GM21737 (cell line): ENCODE data around the gene MEF2C.
"Not testable (repeated sequence)": the region's sequence is repeated elsewhere in the genome, so short reads cannot be mapped to it uniquely, and the experiment has no call there.

Source experiments
- ATAC-seq: cut with Tn5 transposase; IDR thresholded peaks from one replicate; pipeline ENCODE4 v1.9.1; 2021; ENCODE audit warnings: mild to moderate bottlenecking, moderate library complexity; ENCODE audit not compliant: unreplicated experiment

The MEF2C gene

GRCh38 chr5:88883059-88883835 is at the start of gene MEF2C:
MEF2C (minus strand) TSS chr5:88883184; CDS start chr5:88823788, 59,396 bp downstream.
- ATAC-seq: peak; percentile 29

- no peak for ATAC-seq
These were observed 49.6 kb upstream of the MEF2C start for GRCh38 chr5:88932541-88932940.

DNA sequence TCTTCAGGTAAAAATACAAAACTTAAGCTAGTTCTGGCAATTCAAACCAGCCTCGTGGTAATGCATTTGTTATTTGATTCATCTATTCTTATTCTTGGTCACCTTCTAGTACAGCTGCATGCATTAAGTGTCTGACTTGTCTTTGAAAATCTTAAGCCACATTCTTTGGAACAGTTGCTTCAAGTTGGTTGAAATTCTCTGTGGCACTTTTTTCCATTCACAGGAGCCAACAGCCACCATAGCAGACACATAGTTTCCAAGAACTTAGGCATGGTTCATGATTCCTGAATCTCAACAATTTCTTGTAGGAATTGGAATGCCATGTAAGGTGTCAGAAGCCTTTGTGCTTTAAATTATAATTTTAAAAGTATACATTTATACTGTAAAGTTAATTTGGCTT is 47.4 kb upstream of the MEF2C start:
- ATAC-seq: no peak

DNA sequence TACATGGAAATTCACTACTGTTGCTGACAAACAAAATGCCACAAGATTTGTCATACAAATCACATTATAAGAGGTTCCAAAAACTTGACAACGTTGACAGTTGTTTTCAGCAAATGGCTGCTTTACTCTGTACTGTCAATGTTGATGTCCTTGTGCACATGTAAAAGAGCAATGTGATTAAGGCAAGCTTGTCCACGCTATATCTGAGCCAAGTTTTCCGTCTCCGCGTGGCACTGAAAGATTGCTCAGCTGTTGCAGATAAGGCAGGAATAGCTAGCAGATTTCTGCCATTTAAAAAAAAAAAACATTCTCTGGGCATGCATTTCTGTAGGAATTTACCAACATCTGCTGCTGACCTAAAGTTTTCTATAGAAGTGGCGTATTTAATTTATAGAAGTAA is 46.4 kb upstream of the MEF2C start:
- no peak for ATAC-seq

GRCh38 chr5:88926774-88927173 is 43.8 kb upstream of the MEF2C start:
- no peak for ATAC-seq

DNA sequence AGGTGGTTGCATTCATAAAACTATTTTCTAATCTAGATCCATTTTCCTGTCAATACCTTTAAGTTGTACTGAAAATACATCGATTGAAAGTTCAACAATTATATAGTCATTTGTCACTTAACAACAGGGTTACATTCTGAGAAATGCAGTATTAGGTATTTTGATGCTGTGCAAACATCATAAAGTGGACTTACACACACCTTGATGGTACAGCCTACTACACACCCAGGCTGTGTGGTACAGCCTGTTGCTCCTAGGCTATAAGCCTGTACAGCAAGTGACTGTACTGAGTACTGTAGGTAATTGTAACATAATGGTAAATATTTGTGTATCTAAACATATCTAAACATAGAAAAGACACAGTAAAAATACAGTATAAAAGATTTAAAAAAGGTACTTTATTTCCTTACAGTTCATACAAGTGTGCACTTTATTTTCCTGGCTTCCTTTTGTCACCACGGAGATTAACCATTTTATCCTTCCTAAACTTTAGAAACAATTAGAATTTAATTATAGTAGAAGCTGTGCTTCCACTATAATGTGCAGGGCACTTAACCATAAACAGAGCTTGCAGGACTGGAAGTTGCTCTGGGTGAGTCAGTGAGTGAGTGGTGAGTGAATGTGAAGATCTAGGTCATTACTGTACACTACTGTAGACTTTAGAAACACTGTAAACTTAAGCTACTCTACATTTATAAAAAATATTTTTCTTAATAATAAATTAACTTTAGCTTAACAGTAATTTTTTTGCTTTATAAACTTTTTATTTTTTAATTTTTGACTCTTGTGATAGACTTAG is 42.9 kb upstream of the MEF2C start:
- ATAC-seq: no peak

GRCh38 chr5:88924330-88924657 is 41.3 kb upstream of the MEF2C start:
- no peak for ATAC-seq

DNA sequence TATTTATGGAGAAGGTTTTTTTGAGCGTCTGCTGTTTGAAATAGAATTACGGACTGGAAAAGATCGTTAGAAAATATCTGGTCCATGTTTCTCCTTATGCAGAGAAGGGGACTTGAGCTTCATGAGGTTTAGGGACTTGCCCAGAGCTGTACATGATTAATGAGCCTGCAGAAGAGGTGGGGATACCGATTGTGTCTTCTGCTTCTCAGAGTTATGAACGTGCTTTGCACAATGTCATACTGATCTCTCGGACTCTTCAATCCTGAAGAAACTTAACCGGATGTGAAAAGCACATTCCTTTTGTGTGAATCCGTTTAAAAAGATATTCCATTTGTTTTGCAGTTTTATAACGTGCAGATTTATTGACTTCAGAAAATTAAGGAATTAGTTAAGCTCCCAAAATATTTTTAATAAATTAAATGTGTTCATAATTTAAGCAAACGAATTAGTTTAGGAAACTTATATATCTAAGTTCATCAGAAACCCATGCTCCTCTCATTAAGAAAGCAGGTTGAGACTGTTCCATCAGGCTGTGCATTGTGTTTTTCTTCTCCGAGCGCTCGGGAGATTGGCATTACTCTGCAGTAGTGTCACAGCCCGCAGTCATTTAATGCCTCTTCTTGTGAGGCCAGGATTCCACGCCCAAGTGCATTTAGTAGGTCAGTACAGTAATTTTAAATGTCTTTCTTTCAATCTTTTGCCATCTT is 40.8 kb upstream of the MEF2C start:
- ATAC-seq: no peak

DNA sequence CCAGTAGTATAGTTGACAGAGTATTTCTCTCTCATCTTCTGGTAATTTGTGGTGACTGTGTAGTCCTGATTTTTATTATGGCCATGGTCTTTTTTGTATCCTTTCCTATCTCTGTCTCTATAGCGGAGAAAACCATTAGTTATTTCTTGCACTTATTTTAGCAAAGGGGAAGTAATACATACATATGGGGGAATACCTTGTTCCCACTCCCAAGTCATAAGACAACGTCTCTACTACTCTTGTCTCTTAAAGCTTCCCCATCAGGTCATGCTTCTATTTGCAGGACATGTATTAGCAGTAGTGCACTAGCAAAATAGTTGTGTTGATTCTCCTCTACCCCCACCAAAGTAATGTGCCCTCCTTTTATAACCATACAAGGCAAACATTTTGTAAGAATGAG is 29.8 kb upstream of the MEF2C start:
- ATAC-seq: not testable (repeated sequence)

GRCh38 chr5:88911059-88911572 is 28.1 kb upstream of the MEF2C start:
- not testable (repeated sequence) for ATAC-seq

GRCh38 chr5:88904478-88904877 is 21.5 kb upstream of the MEF2C start:
- ATAC-seq: not testable (repeated sequence)

DNA sequence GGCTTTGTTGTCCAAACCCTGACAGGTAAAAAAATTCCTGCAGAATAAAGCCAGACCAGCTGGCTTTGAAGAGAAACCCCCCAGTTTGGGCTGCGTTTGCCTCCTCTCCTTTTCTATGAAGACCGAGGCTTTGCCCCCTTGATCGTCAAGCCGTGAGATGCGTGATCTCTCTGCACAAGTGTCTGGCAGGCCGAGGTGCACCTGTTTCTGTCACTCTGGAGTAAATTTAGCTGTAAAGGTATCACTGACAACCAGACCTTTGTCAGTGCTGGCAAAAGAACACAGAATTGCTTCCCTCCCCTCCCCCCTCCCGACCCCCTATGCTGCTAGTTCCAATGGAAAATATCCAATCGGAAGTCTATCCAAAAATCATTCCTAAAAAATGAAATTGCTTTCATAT is 21.0 kb upstream of the MEF2C start:
- ATAC-seq: not testable (repeated sequence)

- ATAC-seq: not testable (repeated sequence)
These were observed 18.1 kb upstream of the MEF2C start for GRCh38 chr5:88901077-88901476.

- no peak for ATAC-seq
These were observed 16.2 kb upstream of the MEF2C start for GRCh38 chr5:88899096-88899737.

DNA sequence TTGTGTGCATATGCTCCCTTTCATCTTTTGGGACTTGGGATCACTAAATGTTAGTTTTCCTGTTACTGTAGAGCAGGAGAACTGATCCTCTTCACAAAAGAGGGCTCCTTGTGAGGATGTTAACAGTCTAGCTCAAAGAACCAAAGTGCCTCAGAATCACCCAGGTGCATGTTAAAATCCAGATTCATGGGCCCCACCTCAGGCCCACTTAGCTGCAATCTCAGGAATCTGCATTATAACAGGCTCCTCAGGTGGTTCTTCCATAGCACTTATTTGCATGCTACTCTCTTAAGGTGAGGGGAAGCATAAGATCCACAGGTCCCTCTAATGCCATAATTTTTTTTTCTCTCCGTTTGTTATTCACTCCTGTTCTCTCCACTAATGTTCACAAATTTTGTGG is 14.8 kb upstream of the MEF2C start:
- no peak for ATAC-seq

GRCh38 chr5:88895681-88896501 is 12.9 kb upstream of the MEF2C start:
- no peak for ATAC-seq

DNA sequence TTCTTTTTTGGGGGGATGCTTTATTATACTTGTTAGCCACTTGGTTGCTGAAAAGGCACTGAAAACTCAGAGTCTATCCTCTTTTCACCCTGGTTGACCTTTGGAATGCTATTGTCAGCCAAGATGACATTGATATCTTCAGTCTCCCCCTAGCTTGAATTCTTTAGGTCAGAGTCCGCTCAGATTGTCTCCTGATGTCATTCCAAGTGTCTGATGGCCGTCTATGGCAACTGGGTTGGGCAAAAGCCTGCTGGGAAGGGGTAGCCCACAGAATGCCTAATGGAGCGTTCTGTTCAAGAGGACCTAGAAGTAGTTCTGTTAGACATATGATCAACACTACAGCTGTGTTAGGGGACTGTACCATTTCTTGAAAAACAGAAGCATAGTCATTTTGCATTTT is 9.7 kb upstream of the MEF2C start:
- ATAC-seq: no peak

DNA sequence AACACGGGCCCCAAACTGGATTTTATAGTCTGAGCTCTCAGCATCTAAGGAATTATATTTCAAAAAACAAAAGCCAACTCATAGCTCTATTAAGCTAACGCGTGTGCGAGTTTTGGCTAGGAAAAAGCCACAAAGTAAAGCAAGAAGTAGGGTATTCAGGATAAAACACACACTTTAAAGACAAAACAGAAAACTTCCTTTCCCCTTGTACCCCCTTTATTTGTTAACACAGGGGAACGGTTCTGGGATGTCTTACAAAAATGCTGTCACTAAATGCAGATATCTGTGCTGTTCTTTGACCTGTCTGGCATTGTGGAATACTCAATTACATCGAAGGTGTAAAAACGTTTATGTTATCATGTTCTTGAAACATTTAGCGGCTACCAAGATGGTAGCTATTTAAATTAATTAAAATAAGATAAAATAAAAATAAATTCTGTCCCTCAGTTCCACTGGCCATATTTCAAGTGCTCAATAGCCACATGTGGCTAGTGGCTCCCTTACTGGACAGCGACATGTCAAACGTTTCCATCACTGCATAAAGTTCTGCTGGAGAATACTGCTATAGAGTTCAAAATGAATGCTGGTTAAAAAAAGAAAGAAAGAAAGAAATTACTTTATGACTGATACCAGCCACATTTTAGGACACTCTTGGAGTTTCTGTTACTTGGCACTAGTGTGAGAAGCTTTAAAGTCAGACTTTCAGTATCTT is 7.2 kb upstream of the MEF2C start:
- no peak for ATAC-seq
